Neural cell (in vitro differentiated cells): ENCODE measurements around the gene CDKAL1.

Source experiments
- EP300 ChIP-seq: fragments of 450-650 bp; conservative IDR thresholded peaks from 2 replicates; pipeline ENCODE4 v1.6.1; 2014; ENCODE audit warnings: antibody characterized with exemption, mild to moderate bottlenecking, moderate library complexity; ENCODE audit not compliant: poor library complexity, severe bottlenecking
- EZH2 ChIP-seq: fragments of 200-600, 300-800 bp; shearing (Covaris generic), sonication (generic); IDR thresholded peaks from 2 replicates; pipeline ENCODE4 v1.6.1; 2014; ENCODE audit warnings: antibody characterized with exemption, low read length, borderline replicate concordance, mild to moderate bottlenecking; ENCODE audit not compliant: insufficient read depth, poor library complexity, severe bottlenecking
- MXI1 ChIP-seq: fragments of 450-650 bp; conservative IDR thresholded peaks from 2 replicates; pipeline ENCODE4 v1.6.1; 2014; ENCODE audit warnings: antibody characterized with exemption, mild to moderate bottlenecking; ENCODE audit not compliant: poor library complexity, severe bottlenecking
- RAD21 ChIP-seq: fragments of 450-650 bp; conservative IDR thresholded peaks from 2 replicates; pipeline ENCODE4 v1.6.1; 2014; ENCODE audit warnings: antibody characterized with exemption, mild to moderate bottlenecking, moderate library complexity
- TF ChIP-seq, protein P1 (sequence below): fragments of 450-650 bp; IDR thresholded peaks from 2 replicates; pipeline ENCODE4 v1.5.1; 2014; ENCODE audit warnings: antibody characterized with exemption, mild to moderate bottlenecking, moderate library complexity; ENCODE audit not compliant: poor library complexity, severe bottlenecking
- TF ChIP-seq, protein P2 (sequence below): IDR thresholded peaks from 2 replicates; pipeline ENCODE4 v1.6.1; 2012; ENCODE audit warnings: borderline replicate concordance

DNA sequence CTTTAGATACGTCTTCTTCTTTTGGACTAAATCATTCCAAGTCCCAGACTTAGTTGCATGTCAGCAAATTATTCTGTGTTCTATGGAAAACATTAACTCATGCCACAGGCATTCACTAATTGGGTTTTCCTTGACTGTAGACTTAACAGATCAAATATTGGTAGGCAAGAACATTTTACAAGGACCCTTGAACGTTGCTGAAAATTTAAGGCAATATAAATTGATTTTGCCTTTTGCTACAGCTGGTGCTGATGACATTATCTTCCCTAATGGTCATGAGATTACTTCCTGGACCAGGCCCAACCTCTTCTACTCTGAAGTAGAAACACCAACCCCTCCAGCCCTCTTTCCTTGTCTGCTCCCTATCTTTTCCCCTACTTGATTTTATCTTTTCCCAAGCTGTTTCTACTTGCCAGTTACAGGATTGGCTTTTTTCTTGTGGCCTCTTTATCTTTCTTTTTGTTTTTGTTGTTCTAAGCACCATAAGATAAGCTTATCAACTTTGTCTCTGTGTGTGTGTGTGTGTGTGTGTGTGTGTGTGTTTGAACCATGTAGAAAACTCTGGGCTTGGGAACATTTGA, 545.3 kb downstream of the CDKAL1 start:
- TF ChIP-seq, protein P1, sequence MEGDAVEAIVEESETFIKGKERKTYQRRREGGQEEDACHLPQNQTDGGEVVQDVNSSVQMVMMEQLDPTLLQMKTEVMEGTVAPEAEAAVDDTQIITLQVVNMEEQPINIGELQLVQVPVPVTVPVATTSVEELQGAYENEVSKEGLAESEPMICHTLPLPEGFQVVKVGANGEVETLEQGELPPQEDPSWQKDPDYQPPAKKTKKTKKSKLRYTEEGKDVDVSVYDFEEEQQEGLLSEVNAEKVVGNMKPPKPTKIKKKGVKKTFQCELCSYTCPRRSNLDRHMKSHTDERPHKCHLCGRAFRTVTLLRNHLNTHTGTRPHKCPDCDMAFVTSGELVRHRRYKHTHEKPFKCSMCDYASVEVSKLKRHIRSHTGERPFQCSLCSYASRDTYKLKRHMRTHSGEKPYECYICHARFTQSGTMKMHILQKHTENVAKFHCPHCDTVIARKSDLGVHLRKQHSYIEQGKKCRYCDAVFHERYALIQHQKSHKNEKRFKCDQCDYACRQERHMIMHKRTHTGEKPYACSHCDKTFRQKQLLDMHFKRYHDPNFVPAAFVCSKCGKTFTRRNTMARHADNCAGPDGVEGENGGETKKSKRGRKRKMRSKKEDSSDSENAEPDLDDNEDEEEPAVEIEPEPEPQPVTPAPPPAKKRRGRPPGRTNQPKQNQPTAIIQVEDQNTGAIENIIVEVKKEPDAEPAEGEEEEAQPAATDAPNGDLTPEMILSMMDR: no peak
- TF ChIP-seq EZH2 (no peak), EP300 (no peak), RAD21 (no peak), MXI1 (no peak)
- TF ChIP-seq, protein P2, sequence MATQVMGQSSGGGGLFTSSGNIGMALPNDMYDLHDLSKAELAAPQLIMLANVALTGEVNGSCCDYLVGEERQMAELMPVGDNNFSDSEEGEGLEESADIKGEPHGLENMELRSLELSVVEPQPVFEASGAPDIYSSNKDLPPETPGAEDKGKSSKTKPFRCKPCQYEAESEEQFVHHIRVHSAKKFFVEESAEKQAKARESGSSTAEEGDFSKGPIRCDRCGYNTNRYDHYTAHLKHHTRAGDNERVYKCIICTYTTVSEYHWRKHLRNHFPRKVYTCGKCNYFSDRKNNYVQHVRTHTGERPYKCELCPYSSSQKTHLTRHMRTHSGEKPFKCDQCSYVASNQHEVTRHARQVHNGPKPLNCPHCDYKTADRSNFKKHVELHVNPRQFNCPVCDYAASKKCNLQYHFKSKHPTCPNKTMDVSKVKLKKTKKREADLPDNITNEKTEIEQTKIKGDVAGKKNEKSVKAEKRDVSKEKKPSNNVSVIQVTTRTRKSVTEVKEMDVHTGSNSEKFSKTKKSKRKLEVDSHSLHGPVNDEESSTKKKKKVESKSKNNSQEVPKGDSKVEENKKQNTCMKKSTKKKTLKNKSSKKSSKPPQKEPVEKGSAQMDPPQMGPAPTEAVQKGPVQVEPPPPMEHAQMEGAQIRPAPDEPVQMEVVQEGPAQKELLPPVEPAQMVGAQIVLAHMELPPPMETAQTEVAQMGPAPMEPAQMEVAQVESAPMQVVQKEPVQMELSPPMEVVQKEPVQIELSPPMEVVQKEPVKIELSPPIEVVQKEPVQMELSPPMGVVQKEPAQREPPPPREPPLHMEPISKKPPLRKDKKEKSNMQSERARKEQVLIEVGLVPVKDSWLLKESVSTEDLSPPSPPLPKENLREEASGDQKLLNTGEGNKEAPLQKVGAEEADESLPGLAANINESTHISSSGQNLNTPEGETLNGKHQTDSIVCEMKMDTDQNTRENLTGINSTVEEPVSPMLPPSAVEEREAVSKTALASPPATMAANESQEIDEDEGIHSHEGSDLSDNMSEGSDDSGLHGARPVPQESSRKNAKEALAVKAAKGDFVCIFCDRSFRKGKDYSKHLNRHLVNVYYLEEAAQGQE: no peak
